ENCODE measurements around the gene PIBF1.

Gene PIBF1

GRCh38 chr13:72985610-72986009 is 203.7 kb downstream of the PIBF1 start:
- POLR2A ChIA-PET, result no interaction called here
- CTCF ChIA-PET, result interaction anchor here (1.0 kb wide), 1 partner anchor 13 kb away, joined by 3 read pairs; no protein-coding TSS in a partner anchor
- TF ChIP-seq CTCF (IDR thresholded peaks at IDR 0.05; ENCODE audit: control extremely low read depth, extremely low read depth, low read depth, missing control alignments), result no peak

GRCh38 chr13:72986197-72986596 is 204.3 kb downstream of the PIBF1 start:
- ChIA-PET POLR2A (no interaction called here), CTCF (interaction anchor here (1.0 kb wide), 1 partner anchor 12 kb away, joined by 3 read pairs; no protein-coding TSS in a partner anchor)
- TF ChIP-seq CTCF (IDR thresholded peaks at IDR 0.05; ENCODE audit: control extremely low read depth, extremely low read depth, low read depth, missing control alignments), result no peak
- DNase-seq (ENCODE audit: extremely low spot score), result no peak

More at GRCh38 chr13:72985610-72986009, 203.7 kb downstream of the PIBF1 start:
- no peak for DNase-seq (ENCODE audit: extremely low spot score)

GRCh38 chr13:72990953-72991352 is 209.0 kb downstream of the PIBF1 start:
- ChIA-PET POLR2A (interaction anchor here (0.6 kb wide), 1 partner anchor 9 kb away, joined by 3 read pairs; no protein-coding TSS in a partner anchor), CTCF (no interaction called here)
- TF ChIP-seq CTCF (IDR thresholded peaks at IDR 0.05; ENCODE audit: control extremely low read depth, extremely low read depth, low read depth, missing control alignments), result no peak
- DNase-seq (ENCODE audit: extremely low spot score), result no peak

- POLR2A ChIA-PET, result no interaction called here
- CTCF ChIA-PET, result interaction anchor here (1.2 to 1.4 kb wide), 2 partner anchors 12 kb away, joined by 3 read pairs; no protein-coding TSS in a partner anchor
- TF ChIP-seq CTCF (IDR thresholded peaks at IDR 0.05; ENCODE audit: control extremely low read depth, extremely low read depth, low read depth, missing control alignments), result no peak
- no peak for DNase-seq (ENCODE audit: extremely low spot score)
These were observed 216.1 kb downstream of the PIBF1 start for GRCh38 chr13:72998012-72998411.

- ChIA-PET CTCF (interaction anchor here (0.9 to 1.7 kb wide), 7 partner anchors 11 to 59 kb away, joined by 3 to 6 read pairs (median 4); partner anchors contain the start of gene KLF5), POLR2A (no interaction called here)
- no peak for TF ChIP-seq CTCF (IDR thresholded peaks at IDR 0.05; ENCODE audit: control extremely low read depth, extremely low read depth, low read depth, missing control alignments)
- DNase-seq (ENCODE audit: extremely low spot score), result peak; percentile 35
These were observed 218.2 kb downstream of the PIBF1 start for GRCh38 chr13:73000027-73000674.

- no peak for TF ChIP-seq CTCF (IDR thresholded peaks at IDR 0.05; ENCODE audit: control extremely low read depth, extremely low read depth, low read depth, missing control alignments)
- DNase-seq (ENCODE audit: extremely low spot score), result no peak
- ChIA-PET CTCF (no interaction called here), POLR2A (no interaction called here)
These were observed 220.0 kb downstream of the PIBF1 start for GRCh38 chr13:73001971-73002370.

Data from GM10248 (cell line).